HG02571 (cell line): ENCODE results near the gene DNAJC8.
A peak's percentile ranks its signal among the peaks of the same experiment; 100 is the strongest.

ENCODE experiments used
- ATAC-seq: cut with Tn5 transposase; IDR thresholded peaks from one replicate; pipeline ENCODE4 v1.9.1; 2021; ENCODE audit warnings: mild to moderate bottlenecking, moderate library complexity; ENCODE audit not compliant: unreplicated experiment

DNAJC8 gene

DNA sequence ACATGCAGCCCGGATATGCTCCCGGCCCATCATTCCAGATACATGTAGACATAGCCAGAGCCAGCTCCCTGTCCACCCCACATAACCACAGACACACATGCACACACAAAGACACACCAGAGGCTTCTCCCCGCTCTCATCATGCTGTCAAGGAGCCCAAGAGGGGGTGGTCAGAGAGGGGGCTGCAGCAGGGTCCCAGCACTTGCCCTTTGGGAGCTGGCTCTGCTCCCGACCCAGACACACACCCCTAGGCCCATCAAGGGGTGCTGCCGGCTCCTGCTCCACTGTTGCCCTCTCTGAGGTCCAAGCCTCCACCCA lies 58.9 kb downstream of the DNAJC8 start:
- ATAC-seq: no peak

DNA sequence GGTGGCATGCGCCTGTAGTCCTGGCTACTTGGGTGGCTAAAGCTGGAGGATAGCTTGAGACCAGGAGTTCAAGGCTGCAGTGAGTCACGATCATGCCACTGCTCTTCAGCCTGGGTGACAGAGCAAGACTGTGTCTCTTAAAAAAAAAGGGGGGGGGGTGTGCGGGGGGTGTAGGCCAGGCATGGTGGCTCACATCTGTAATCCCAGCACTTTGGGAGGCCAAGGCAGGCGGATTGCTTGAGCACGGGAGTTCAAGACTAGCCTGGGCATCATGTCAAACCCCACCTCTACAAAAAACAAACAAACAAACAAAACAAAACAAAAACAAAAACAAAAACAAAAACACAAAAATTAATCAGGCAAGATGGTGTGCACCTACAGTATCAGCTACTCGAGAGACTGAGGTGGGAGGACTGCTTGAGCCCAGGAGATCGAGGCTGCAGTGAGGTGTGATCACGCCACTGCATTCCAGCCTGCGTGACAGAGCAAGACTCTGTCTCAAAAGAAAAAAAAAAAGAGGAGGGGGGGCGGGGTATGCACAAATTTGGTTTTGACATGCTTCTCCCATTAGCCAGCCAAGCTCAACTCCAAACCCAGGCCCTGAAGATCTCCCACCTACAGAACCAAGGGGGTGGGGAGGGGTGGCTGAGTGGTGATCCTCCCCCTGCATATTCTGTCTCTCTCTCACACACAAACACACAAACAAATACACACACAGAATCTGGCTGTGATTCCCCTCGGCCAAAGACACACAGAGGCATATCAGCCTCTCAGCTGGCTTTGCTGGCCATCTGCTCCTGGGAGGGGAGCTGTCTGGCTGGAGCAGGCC lies 59.5 kb downstream of the DNAJC8 start:
- ATAC-seq: no peak

GRCh38 chr1:28172713-28173150 lies 60.1 kb downstream of the DNAJC8 start:
- ATAC-seq: peak; percentile 70

DNA sequence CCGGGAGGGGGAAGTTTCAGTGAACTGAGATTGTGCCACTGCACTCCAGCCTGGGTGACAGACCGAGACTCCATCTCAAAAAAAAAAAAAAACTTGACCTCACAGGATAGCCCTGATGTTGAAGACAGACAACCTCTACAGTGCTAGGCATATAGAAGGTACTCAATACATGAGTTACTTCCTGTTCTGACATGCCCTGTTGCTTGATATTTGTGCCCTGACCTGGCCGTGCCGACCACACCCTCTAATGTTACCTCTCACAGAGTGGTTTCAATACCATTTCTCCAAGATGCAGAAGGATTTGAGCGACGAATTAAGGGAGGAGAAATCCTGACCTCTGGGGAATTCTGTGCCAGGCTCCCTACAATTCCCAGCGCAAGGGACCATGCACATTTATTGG lies 61.6 kb downstream of the DNAJC8 start:
- no peak for ATAC-seq

GRCh38 chr1:28170001-28170596 lies 62.7 kb downstream of the DNAJC8 start:
- no peak for ATAC-seq

DNA sequence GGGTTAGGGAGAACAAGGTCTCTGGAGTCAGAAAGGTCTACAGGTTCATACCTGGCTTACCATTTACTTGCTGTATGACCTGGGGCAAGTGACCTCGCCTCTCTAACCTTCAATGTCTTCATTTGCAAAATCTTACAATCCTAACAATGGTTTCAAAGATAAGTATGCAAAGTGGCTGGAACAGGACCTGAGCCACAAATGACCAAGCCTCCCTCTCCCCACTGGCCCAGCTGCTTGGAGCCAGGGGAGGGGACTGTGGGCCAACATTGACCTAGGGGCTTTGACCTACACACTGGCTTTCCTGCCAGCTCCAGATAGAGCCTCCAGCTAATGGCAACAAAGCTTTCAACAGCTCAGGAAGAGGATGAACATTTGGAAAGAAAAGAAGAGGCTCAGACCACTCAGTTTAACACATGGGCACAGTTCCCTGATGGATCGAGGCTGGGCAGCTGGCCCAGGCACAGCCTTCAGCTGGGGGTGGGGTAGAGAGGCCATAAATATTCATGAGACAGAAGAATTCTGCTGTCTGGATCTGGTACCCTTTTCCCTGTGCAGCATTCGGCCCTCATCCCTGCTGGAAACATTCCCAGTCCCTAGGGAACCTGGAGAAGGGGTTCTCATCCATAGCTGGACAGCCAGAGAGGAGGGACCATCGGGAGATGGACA lies 69.2 kb downstream of the DNAJC8 start:
- no peak for ATAC-seq

- ATAC-seq: no peak
These were observed 70.7 kb downstream of the DNAJC8 start for GRCh38 chr1:28162151-28162550.

DNA sequence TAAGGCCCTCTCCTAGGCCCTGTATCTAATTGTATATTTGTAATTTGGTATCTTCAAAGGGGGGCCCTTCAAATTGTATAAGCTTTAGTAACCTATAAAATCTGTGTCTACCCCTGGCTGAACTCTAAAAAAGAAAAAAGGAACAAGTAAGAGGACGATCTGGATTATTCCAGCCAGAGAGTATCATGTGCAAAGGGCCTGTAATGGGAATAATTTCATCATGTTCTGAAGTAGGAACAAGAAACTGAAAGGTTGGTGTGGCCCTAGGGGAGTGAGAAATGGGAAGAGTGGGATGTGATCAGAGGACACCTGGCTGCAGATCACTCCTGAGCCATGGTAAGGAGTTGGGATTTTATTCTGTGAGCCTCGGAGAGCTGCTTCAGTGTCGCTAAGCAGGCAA lies 71.1 kb downstream of the DNAJC8 start:
- no peak for ATAC-seq

DNA sequence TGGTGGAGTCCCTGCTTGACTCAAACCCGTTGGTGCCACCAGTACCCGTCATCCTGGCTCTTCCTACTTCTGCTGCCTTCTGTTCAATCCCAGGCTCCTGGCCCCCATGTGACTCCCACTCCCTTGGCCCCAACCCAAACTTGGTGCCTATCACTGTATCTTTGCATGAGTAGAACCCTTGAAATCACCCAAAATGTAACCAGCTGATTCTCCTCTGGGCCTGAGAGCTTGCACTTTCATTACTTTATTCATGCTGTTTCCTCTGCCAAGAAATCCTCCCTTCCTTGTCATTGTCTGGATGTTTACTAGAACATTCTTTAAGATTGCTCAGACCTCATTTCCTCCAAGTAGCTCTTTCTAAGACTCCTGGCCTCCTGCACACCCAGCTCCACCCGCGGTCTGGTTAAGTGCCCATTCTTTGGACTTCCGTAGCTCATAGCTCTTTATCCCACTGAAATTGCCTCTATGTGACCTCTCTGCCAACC lies 72.0 kb downstream of the DNAJC8 start:
- no peak for ATAC-seq

DNA sequence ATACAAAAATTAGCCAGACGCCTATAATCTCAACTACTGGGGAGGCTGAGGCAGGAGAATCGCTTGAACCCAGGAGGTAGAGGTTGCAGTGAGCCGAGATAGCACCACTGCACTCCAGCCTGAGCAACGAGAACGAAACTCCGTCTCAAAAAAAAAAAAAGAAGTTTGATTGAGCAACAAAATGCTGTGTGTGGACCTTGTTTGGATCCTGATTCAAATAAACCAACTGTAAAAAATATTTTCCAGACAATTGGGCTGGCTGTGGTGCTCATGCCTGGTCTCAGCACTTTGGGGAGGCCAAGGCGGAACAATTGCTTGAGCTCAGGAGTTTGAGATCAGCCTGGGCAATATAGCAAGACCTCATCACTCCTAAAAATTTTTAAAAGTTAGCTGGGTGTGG lies 73.1 kb downstream of the DNAJC8 start:
- ATAC-seq: no peak

DNA sequence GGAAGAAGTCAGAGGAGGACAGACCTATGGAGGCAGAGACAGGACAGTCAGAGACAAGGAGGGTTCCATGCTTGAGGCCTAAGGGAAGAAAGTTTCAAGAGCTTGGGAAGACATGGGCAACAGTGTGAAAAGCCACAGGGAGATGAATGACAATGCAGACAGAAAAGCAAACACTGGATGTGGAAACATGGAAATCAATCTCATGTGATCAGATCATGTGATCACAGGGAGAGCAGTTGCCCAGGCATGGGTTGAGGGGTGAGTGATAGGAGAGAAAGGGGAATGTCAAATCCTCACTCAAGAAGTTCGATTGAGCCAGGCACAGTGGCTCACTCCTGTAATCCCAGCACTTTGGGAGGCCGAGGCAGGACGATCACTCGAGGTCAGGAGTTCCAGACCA lies 73.6 kb downstream of the DNAJC8 start:
- ATAC-seq: no peak

DNA sequence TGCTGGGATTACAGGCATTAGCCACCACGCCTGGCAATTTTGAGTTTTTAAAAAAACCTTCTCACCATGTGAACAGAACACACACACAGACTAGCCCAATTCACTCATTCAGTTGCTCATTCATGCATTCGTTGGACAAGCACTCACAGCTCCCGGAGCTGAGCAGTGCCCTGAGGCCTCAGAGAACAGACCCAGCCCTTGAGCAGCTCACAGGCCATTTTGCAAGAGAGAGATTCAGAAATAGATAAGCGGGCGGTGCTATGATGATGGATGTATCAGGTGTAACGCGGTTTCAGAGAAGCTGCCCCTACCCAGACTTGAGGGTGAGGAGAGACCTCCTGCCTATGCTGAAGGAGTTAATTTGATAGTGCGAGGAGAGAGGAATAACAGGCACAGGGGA lies 74.9 kb downstream of the DNAJC8 start:
- no peak for ATAC-seq

DNA sequence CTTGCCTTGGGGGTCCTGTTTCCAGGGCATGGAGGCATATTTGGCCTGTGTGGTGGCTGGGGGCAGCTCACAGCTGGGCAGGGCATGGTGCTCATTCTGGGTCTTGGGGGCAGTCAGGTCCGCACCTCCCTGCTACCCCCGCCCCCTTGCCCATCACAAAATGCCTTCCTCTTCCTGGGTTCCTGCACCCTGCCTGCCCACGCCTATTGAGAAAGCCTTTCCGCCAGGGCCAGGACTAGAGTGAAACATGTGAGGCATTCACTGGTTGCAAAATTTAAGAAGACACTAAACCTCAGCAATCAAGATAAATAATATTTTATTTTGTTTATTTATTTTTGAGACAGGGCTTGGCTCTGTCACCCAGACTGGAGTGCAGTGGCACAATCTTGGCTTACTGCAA lies 76.0 kb downstream of the DNAJC8 start:
- no peak for ATAC-seq

- ATAC-seq: no peak
These were observed 77.2 kb downstream of the DNAJC8 start for GRCh38 chr1:28155628-28156027.

GRCh38 chr1:28154078-28154594 lies 78.7 kb downstream of the DNAJC8 start:
- no peak for ATAC-seq
